SK-N-SH (cell line): ENCODE data around the gene CTXN3.

Experiments
- CTCF ChIP-seq: fragments of 200-600 bp; sonication (generic); IDR thresholded peaks from 2 replicates; pipeline ENCODE4 v1.6.1; 2017; ENCODE audit warnings: antibody characterized with exemption, mild to moderate bottlenecking, moderate library complexity
- IRF3 ChIP-seq: fragments of 150-350 bp; IDR thresholded peaks from 2 replicates; pipeline ENCODE4 v1.6.1; 2016; ENCODE audit warnings: mild to moderate bottlenecking, low read depth, low read length
- MXI1 ChIP-seq: IDR thresholded peaks from 2 replicates; pipeline ENCODE4 v1.6.1; 2012; ENCODE audit warnings: mild to moderate bottlenecking, low read depth, low read length, improper control_type of control experiment
- TAF1 ChIP-seq: IDR thresholded peaks from 2 replicates; pipeline ENCODE4 v1.6.1; 2012; ENCODE audit warnings: low read depth, mild to moderate bottlenecking, low read length, moderate library complexity, borderline replicate concordance
- USF2 ChIP-seq: fragments of 150-350 bp; IDR thresholded peaks from 2 replicates; pipeline ENCODE4 v1.6.1; 2017; ENCODE audit warnings: antibody characterized with exemption, low read length, low read depth, borderline replicate concordance

GRCh38 chr5:127697894-127698600 lies 49.2 kb downstream of the CTXN3 start:
- TF ChIP-seq CTCF = no peak
- TF ChIP-seq TAF1 = no peak
- TF ChIP-seq USF2 = no peak
- TF ChIP-seq MXI1 = no peak
- no peak for TF ChIP-seq IRF3
